GM12878 (cell line): Measurements from ENCODE around the gene SKIDA1.
"Not testable (repeated sequence)": the region's sequence is repeated elsewhere in the genome, so short reads cannot be mapped to it uniquely, and the experiment has no call there.

Experiments used
- DPF2 ChIP-seq: fragments of 450-650 bp; IDR thresholded peaks from 2 replicates; pipeline ENCODE4 v1.6.1; 2017; ENCODE audit warnings: mild to moderate bottlenecking
- EP300 ChIP-seq, 2 experiments: fragments of 150-350 bp in 1 of 2; IDR thresholded peaks; 2 replicates each; pipeline ENCODE4 v1.6.1; 2011 to 2012; ENCODE audit warnings: low read depth in 2 of 2, low read length in 2 of 2, borderline replicate concordance in 1 of 2, improper control_type of control experiment in 1 of 2, inconsistent platforms in 1 of 2; ENCODE audit not compliant: control insufficient read depth in 1 of 2
- ESRRA ChIP-seq: IDR thresholded peaks from 2 replicates; pipeline ENCODE4 v1.6.1; 2012; ENCODE audit warnings: mild to moderate bottlenecking, low read length, improper control_type of control experiment
- POLR2A ChIP-seq: IDR thresholded peaks from 2 replicates; pipeline ENCODE4 v1.6.1; 2011; ENCODE audit warnings: low read depth, mild to moderate bottlenecking, low read length
- RAD21 ChIP-seq: IDR thresholded peaks from 2 replicates; pipeline ENCODE4 v1.6.1; 2011; ENCODE audit warnings: mild to moderate bottlenecking, low read depth, low read length, moderate library complexity; ENCODE audit not compliant: insufficient read depth
- STAT1 ChIP-seq: fragments of 450-650 bp; conservative IDR thresholded peaks from 2 replicates; pipeline ENCODE4 v1.6.1; 2014; ENCODE audit warnings: antibody characterized with exemption, mild to moderate bottlenecking
- STAT3 ChIP-seq: IDR thresholded peaks from 2 replicates; pipeline ENCODE4 v1.6.1; 2011; ENCODE audit warnings: low read depth, low read length, improper control_type of control experiment
- ZNF274 ChIP-seq: IDR thresholded peaks from one replicate; pipeline ENCODE4 v1.8.0; 2011; ENCODE audit not compliant: insufficient read length, insufficient read depth
- TF ChIP-seq, protein P1 (sequence below): fragments of 450-650 bp; IDR thresholded peaks from 2 replicates; pipeline ENCODE4 v1.6.1; 2017; ENCODE audit warnings: mild to moderate bottlenecking, low read depth, inconsistent platforms; ENCODE audit not compliant: poor library complexity, severe bottlenecking
- TF ChIP-seq, protein P2 (sequence below), 3 experiments: IDR thresholded peaks in 2 of 3; conservative IDR thresholded peaks in 1 of 3; 2 replicates each; pipeline ENCODE4 v1.5.1; 2011; ENCODE audit warnings: low read depth in 3 of 3, low read length in 3 of 3, mild to moderate bottlenecking in 3 of 3, control low read depth in 2 of 3, moderate library complexity in 2 of 3, inconsistent platforms in 1 of 3, mixed read lengths in 1 of 3; ENCODE audit not compliant: control insufficient read depth in 2 of 3, insufficient read depth in 1 of 3; ENCODE audit errors: extremely low read depth in 1 of 3
- TF ChIP-seq, protein P3 (sequence below): fragments of 450-650 bp; IDR thresholded peaks from 2 replicates; pipeline ENCODE4 v1.6.1; 2014; ENCODE audit warnings: mild to moderate bottlenecking

DNA sequence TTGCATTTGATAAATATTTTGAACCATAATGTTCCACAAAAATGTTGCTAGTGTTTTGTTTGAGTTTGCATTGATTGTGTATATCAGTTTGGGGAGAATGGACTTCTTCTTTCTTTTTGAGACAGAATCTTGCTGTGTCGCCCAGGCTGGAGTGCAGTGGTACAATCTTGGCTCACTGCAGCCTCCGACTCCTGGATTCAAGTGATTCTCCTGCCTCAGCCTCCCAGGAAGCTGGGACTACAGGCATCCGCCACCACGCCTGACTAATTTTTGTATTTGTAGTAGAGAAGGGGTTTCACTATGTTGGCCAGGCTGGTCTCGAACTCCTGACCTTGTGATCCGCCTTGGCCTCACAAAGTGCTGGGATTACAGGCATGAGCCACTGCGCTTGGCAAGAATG is 33.5 kb upstream of the SKIDA1 start:
- TF ChIP-seq, protein P1, sequence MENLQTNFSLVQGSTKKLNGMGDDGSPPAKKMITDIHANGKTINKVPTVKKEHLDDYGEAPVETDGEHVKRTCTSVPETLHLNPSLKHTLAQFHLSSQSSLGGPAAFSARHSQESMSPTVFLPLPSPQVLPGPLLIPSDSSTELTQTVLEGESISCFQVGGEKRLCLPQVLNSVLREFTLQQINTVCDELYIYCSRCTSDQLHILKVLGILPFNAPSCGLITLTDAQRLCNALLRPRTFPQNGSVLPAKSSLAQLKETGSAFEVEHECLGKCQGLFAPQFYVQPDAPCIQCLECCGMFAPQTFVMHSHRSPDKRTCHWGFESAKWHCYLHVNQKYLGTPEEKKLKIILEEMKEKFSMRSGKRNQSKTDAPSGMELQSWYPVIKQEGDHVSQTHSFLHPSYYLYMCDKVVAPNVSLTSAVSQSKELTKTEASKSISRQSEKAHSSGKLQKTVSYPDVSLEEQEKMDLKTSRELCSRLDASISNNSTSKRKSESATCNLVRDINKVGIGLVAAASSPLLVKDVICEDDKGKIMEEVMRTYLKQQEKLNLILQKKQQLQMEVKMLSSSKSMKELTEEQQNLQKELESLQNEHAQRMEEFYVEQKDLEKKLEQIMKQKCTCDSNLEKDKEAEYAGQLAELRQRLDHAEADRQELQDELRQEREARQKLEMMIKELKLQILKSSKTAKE, result not testable (repeated sequence)
- not testable (repeated sequence) for TF ChIP-seq STAT3; ZNF274; ESRRA; RAD21; STAT1; POLR2A; EP300 (IDR thresholded peaks at IDR 0.05; ENCODE audit: borderline replicate concordance in 1 of 2, control insufficient read depth in 1 of 2, low read depth in 2 of 2, low read length in 2 of 2); DPF2
- TF ChIP-seq, protein P2, sequence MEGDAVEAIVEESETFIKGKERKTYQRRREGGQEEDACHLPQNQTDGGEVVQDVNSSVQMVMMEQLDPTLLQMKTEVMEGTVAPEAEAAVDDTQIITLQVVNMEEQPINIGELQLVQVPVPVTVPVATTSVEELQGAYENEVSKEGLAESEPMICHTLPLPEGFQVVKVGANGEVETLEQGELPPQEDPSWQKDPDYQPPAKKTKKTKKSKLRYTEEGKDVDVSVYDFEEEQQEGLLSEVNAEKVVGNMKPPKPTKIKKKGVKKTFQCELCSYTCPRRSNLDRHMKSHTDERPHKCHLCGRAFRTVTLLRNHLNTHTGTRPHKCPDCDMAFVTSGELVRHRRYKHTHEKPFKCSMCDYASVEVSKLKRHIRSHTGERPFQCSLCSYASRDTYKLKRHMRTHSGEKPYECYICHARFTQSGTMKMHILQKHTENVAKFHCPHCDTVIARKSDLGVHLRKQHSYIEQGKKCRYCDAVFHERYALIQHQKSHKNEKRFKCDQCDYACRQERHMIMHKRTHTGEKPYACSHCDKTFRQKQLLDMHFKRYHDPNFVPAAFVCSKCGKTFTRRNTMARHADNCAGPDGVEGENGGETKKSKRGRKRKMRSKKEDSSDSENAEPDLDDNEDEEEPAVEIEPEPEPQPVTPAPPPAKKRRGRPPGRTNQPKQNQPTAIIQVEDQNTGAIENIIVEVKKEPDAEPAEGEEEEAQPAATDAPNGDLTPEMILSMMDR (IDR thresholded peaks at IDR 0.05 in 2 of 3, conservative IDR thresholded peaks at IDR 0.05 in 1 of 3; ENCODE audit: control insufficient read depth in 2 of 3, extremely low read depth in 1 of 3, insufficient read depth in 1 of 3, low read depth in 3 of 3, low read length in 3 of 3), result not testable (repeated sequence)
- TF ChIP-seq, protein P3, sequence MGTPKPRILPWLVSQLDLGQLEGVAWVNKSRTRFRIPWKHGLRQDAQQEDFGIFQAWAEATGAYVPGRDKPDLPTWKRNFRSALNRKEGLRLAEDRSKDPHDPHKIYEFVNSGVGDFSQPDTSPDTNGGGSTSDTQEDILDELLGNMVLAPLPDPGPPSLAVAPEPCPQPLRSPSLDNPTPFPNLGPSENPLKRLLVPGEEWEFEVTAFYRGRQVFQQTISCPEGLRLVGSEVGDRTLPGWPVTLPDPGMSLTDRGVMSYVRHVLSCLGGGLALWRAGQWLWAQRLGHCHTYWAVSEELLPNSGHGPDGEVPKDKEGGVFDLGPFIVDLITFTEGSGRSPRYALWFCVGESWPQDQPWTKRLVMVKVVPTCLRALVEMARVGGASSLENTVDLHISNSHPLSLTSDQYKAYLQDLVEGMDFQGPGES, result not testable (repeated sequence)
